Motor neuron (in vitro differentiated cells): Measurements from ENCODE around the gene CYB561D2. TPM values are rescaled to one million over a fixed set of nuclear protein-coding genes. Genes with fewer than 3 reads are reported as not detected.

Experiments used
- ATAC-seq, 8 experiments: fragments of 200-7000 bp; cut with Tn5 transposase; replicated peaks in 6 of 8; 2 replicates each; pipeline ENCODE4 v1.8.0; 2021; ENCODE audit warnings: mild to moderate bottlenecking in 8 of 8, moderate library complexity in 8 of 8
- H3K27ac ChIP-seq, 2 donors: fragments of 250-450 bp; sonication (Bioruptor Pico); 2 replicates each; pipeline ENCODE4 v1.9.0; 2021; ENCODE audit warnings: antibody characterized with exemption in 2 of 2, mild to moderate bottlenecking in 2 of 2, moderate library complexity in 1 of 2
- H3K4me1 ChIP-seq, 2 donors: fragments of 250-450 bp; sonication (Bioruptor Pico); replicated peaks in 1 of 2; 2 replicates each; pipeline ENCODE4 v1.6.1; 2021; ENCODE audit warnings: antibody characterized with exemption in 2 of 2, mild to moderate bottlenecking in 2 of 2, moderate library complexity in 1 of 2
- H3K4me3 ChIP-seq, 5 donors: fragments of 250-450 bp; sonication (Bioruptor Pico); 2 replicates each; pipeline ENCODE4 v1.9.0; 2021; ENCODE audit warnings: antibody characterized with exemption in 5 of 5, mild to moderate bottlenecking in 5 of 5, moderate library complexity in 4 of 5
- WGBS, 10 experiments: fragments of 450-650 bp; shearing (Covaris generic); methylation state at CpG; one replicate each; pipeline ENCODE4 v1.0.0; 2022; 5-methylcytosine and 5-hydroxymethylcytosine counted together
- in situ Hi-C, 9 experiments: fragments of 400-800 bp; cut with MboI; loops; one replicate each; pipeline ENCODE4 v1.15.0; 2021; ENCODE audit warnings: low sequenced_read_pairs in 9 of 9, low pct_unique_long_range_greater_than_20kb in 2 of 9; ENCODE audit not compliant: unreplicated experiment in 9 of 9
- total RNA-seq, 8 experiments: library from RNA; unstranded; fragments of 300-600 nt; gene quantifications; 2 replicates each; pipeline versions ENCODE4 v1.2.3 to v1.2.4, GENCODE V29; 2022

Gene CYB561D2
- total RNA-seq, 8 experiments from 2014 or later = 12.7 to 28.7 (median 19.0) TPM

- Histone ChIP-seq H3K27ac (no peak overlapping the region), H3K4me1 (peaks cover 40 to 43% of the 10 kb centered on the region in 2 donors), H3K4me3 (no peak overlapping the region)
- in situ Hi-C loops = no loop called here
- WGBS, 10 experiments = 37 to 100% (median 93%) methylated on average over 1 to 7 of the region's 12 CpGs; no CpG with 5 or more reads in 4 of the 10 experiments
- no peak for ATAC-seq
These were observed 2.8 kb downstream of the CYB561D2 start for GRCh38 chr3:50353245-50354004.

GRCh38 chr3:50354186-50354764, 3.6 kb downstream of the CYB561D2 start:
- 72 to 100% (median 82%) methylated on average over 1 to 3 of the region's 5 CpGs; no CpG with 5 or more reads in 7 of the 10 experiments for WGBS, 10 experiments
- ATAC-seq = no peak
- Histone ChIP-seq H3K4me1 (peaks cover 38 to 42% of the 10 kb centered on the region in 2 donors), H3K4me3 (no peak overlapping the region), H3K27ac (no peak overlapping the region)
- in situ Hi-C loops = no loop called here

GRCh38 chr3:50354850-50355249, 4.2 kb downstream of the CYB561D2 start:
- in situ Hi-C loops = no loop called here
- 50 to 100% (median 96%) methylated on average over 1 to 3 of the region's 7 CpGs; no CpG with 5 or more reads in 6 of the 10 experiments for whole genome bisulfite sequencing, 10 experiments
- Histone ChIP-seq H3K27ac (no peak overlapping the region), H3K4me1 (peaks cover 33 to 36% of the 10 kb centered on the region in 2 donors), H3K4me3 (no peak overlapping the region)
- no peak for ATAC-seq

GRCh38 chr3:50355829-50356552, 5.3 kb downstream of the CYB561D2 start:
- ATAC-seq = no peak
- no peak overlapping the region for H3K27ac ChIP-seq
- WGBS, 10 experiments = 57 to 100% (median 77%) methylated on average over 1 to 4 of the region's 5 CpGs; no CpG with 5 or more reads in 4 of the 10 experiments
- peaks cover 31 to 36% of the 10 kb centered on the region in 2 donors for H3K4me1 ChIP-seq
- in situ Hi-C loops = no loop called here
- peak overlapping the region in 4 of 5 donors; percentile 7 to 67 (median 64) for H3K4me3 ChIP-seq

GRCh38 chr3:50356553-50356952, 5.9 kb downstream of the CYB561D2 start:
- Histone ChIP-seq H3K27ac (no peak overlapping the region), H3K4me3 (peak overlapping the region in 4 of 5 donors; percentile 7 to 67 (median 64)), H3K4me1 (peaks cover 27 to 33% of the 10 kb centered on the region in 2 donors)
- in situ Hi-C loops = no loop called here
- ATAC-seq = peak in 2 of 8 experiments; percentile 6 to 8
- WGBS, 10 experiments = 0 to 93% (median 79%) methylated on average over 1 to 3 of the region's 5 CpGs; no CpG with 5 or more reads in 6 of the 10 experiments

GRCh38 chr3:50357481-50357880, 6.8 kb downstream of the CYB561D2 start:
- WGBS, 10 experiments = 50 to 80% methylated on average over 1 of the region's 1 CpG; no CpG with 5 or more reads in 8 of the 10 experiments
- Histone ChIP-seq H3K4me1 (peaks cover 26 to 30% of the 10 kb centered on the region in 2 donors), H3K4me3 (peak overlapping the region; percentile 62 to 81 (median 67)), H3K27ac (no peak overlapping the region)
- no peak for ATAC-seq
- in situ Hi-C loops = no loop called here

GRCh38 chr3:50358355-50358910, 7.8 kb downstream of the CYB561D2 start:
- 0 to 67% (median 17%) methylated on average over 1 to 6 of the region's 24 CpGs; no CpG with 5 or more reads in 5 of the 10 experiments for WGBS, 10 experiments
- in situ Hi-C loops = no loop called here
- ATAC-seq = no peak
- Histone ChIP-seq H3K4me3 (peak overlapping the region; percentile 62 to 81 (median 67)), H3K27ac (peak overlapping the region; percentile 76 to 79), H3K4me1 (peaks cover 26 to 30% of the 10 kb centered on the region in 2 donors)

GRCh38 chr3:50358911-50359759, 8.5 kb downstream of the CYB561D2 start, which contains the start of gene TMEM115:
TSS of gene TMEM115 (minus strand) at chr3:50359521. CDS start at chr3:50359063, 458 bp downstream.
- peak; percentile 95 to 99 (median 98) for ATAC-seq
- Histone ChIP-seq H3K4me3 (peak within 1 kb of the TSS; percentile 62 to 81 (median 67)), H3K4me1 (peaks cover 27 to 32% of the 10 kb centered on the region in 2 donors), H3K27ac (peak within 1 kb of the TSS; percentile 76 to 79)
- 0 to 43% (median 1%) methylated on average over 3 to 26 of the region's 64 CpGs; no CpG with 5 or more reads in 3 of the 10 experiments for WGBS, 10 experiments
- in situ Hi-C loops = no loop called here

GRCh38 chr3:50359760-50360110, 9.1 kb downstream of the CYB561D2 start:
- ATAC-seq = peak in 3 of 8 experiments; percentile 1 to 5 (median 2)
- in situ Hi-C loops = no loop called here
- Histone ChIP-seq H3K27ac (no peak overlapping the region), H3K4me1 (peaks cover 33 to 36% of the 10 kb centered on the region in 2 donors), H3K4me3 (peak overlapping the region; percentile 21 to 81 (median 67))
- WGBS, 10 experiments = 0 to 40% (median 18%) methylated on average over 1 to 8 of the region's 8 CpGs; no CpG with 5 or more reads in 4 of the 10 experiments

GRCh38 chr3:50364573-50365079, 14.0 kb downstream of the CYB561D2 start:
- in situ Hi-C loops = no loop called here
- WGBS, 10 experiments = no CpG with 5 or more reads among the region's 48 CpGs
- Histone ChIP-seq H3K4me1 (peaks cover 7 to 14% of the 10 kb centered on the region in 2 donors), H3K4me3 (peak overlapping the region; percentile 22 to 36 (median 30)), H3K27ac (peak overlapping the region; percentile 54 to 67)
- ATAC-seq = peak in 7 of 8 experiments; percentile 60 to 73 (median 68)

- H3K4me3 ChIP-seq = peak overlapping the region; percentile 22 to 36 (median 30)
- 30 to 65% methylated on average over 3 to 4 of the region's 53 CpGs; no CpG with 5 or more reads in 8 of the 10 experiments for WGBS, 10 experiments
- peak; percentile 78 to 88 (median 82) for ATAC-seq
- in situ Hi-C loops = no loop called here
- H3K4me1 ChIP-seq = peaks cover 7 to 14% of the 10 kb centered on the region in 2 donors
- H3K27ac ChIP-seq = peak overlapping the region; percentile 54 to 71
These were observed 14.6 kb downstream of the CYB561D2 start for GRCh38 chr3:50365080-50365841.
